ENCODE data around the gene PTPN1.

The PTPN1 gene

DNA sequence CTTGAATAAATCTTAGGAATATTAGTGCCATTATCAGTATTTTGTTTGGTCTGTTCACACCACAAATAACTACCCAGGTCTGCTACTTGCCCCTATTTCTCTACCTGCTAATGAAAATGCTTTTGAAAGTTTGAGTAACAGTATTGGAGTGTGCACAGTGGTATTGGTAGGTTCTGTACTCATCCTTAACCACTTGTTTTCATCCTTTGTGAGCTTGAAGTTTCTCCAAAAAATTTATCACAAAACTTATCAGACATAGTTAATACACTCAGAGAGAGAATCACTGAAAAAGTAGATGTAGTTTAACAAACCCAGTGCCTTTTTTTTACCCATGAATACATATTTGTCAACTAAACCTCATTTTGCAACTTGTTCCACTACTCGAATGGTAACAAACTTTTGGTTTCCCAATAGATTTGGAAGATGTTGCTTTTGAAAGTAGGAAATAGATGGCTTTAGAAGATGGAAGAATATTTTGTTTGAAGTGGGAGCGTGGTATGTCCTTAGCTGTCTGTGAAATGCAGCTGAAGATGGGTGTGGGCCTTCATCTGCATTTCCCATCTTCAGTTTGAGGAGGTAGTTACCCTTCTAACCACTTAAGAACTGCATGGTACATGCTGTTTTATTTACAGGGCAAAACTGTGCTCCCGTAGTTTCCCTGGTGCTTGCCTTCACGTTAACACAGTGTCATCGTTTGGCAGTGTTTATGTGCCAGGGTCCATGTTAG, 9.0 kb downstream of the PTPN1 start:
- DNase-seq (ENCODE audit: low spot score) (peak; percentile 19), ATAC-seq (ENCODE audit: low read depth) (no peak)
- H3K4me3 ChIP-seq (ENCODE audit: severe bottlenecking), result no peak overlapping the region
- H3K9me3 ChIP-seq (ENCODE audit: severe bottlenecking), result no peaks in the 10 kb centered on the region
- H3K27ac ChIP-seq (ENCODE audit: poor library complexity, severe bottlenecking), result peak overlapping the region; percentile 88
- H3K36me3 ChIP-seq (ENCODE audit: low read depth), result peaks cover 77% of the 10 kb centered on the region
- no peaks in the 10 kb centered on the region for H3K27me3 ChIP-seq (ENCODE audit: insufficient read depth, poor library complexity, severe bottlenecking)
- peaks cover 95% of the 10 kb centered on the region for H3K4me1 ChIP-seq (ENCODE audit: insufficient read depth, poor library complexity, severe bottlenecking)
- TF ChIP-seq, protein P1, sequence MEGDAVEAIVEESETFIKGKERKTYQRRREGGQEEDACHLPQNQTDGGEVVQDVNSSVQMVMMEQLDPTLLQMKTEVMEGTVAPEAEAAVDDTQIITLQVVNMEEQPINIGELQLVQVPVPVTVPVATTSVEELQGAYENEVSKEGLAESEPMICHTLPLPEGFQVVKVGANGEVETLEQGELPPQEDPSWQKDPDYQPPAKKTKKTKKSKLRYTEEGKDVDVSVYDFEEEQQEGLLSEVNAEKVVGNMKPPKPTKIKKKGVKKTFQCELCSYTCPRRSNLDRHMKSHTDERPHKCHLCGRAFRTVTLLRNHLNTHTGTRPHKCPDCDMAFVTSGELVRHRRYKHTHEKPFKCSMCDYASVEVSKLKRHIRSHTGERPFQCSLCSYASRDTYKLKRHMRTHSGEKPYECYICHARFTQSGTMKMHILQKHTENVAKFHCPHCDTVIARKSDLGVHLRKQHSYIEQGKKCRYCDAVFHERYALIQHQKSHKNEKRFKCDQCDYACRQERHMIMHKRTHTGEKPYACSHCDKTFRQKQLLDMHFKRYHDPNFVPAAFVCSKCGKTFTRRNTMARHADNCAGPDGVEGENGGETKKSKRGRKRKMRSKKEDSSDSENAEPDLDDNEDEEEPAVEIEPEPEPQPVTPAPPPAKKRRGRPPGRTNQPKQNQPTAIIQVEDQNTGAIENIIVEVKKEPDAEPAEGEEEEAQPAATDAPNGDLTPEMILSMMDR (IDR thresholded peaks at IDR 0.05; ENCODE audit: poor library complexity, severe bottlenecking), result no peak

DNA sequence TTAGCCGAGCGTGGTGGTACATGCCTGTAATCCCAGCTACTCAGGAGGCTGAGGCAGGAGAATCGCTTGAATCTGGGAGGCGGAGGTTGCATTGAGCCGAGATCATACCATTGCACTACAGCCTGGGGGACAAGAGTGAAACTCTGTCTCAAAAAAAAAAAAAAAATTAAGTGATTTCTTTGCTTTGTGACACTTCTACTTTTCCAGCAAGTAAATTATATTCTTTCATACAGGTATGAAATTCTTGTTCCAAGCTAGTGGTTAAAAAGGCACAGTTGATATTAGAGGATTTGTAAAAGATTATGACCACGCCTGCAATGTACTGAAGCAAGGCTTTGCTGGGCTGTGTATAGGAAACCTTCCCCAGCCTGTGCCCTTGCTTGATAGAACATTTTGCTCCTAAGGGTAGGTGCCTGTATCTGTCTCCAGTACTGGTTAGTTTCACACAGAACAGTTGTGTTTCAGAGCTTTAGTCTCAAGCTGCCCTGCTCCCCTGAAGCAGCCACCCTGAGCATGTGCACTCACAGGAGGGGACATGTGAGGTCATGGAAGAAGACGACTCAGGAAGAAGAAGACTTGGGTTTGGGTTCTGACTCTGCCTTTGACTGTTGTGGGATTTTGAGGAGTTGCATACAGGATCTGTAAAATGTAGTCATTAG, 10.2 kb downstream of the PTPN1 start:
- H3K4me3 ChIP-seq (ENCODE audit: severe bottlenecking), result no peak overlapping the region

DNA sequence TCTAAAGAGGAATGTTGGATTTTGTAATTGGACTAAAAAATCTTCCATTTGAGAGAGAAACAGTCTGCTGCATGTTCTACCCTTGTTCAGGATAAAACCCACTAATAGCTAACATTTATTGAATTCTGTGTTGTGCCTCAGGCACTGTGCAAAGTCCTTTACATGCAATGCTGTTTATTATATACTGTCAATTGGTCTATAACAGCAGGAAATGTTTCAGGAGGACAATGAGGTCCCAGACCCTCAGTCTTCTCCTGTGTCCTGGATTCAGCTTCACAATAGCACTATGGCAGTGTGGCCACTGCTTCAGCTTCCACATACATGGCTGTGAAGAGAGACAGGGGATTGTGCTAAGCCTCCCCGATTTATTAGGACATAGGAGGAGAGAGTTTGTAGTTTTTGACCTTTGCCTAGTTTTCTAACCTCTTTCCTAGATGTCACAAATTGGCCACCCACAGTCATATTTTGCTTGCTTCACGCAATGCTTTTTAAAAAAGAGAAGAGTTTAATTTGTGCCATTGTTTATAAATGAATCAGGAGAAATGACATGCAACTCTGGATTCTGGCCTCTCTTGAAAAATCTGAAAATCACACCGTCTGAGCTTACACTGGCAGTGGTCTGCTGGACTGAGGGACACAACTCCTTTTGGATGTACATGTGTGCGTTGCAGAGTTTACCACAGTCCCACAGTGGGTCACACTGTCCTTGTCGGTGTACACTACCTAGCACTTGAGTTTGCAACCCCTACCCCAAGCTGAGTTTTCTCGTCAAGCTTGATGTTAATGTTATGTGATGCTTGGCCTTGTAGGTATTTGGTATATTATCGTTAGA, 11.3 kb downstream of the PTPN1 start:
- Histone ChIP-seq H3K36me3 (ENCODE audit: low read depth) (peaks cover 74% of the 10 kb centered on the region), H3K4me1 (ENCODE audit: insufficient read depth, poor library complexity, severe bottlenecking) (peaks cover 75% of the 10 kb centered on the region), H3K27ac (ENCODE audit: poor library complexity, severe bottlenecking) (peak overlapping the region; percentile 88), H3K4me3 (ENCODE audit: severe bottlenecking) (no peak overlapping the region), H3K9me3 (ENCODE audit: severe bottlenecking) (no peaks in the 10 kb centered on the region), H3K27me3 (ENCODE audit: insufficient read depth, poor library complexity, severe bottlenecking) (no peaks in the 10 kb centered on the region)
- TF ChIP-seq, protein P1 (IDR thresholded peaks at IDR 0.05; ENCODE audit: poor library complexity, severe bottlenecking), result no peak
- ATAC-seq (ENCODE audit: low read depth) (peak; percentile 5; the same call in 1 of the 3 replicates), DNase-seq (ENCODE audit: low spot score) (peak; percentile 41)

More for the DNA sequence above, 10.2 kb downstream of the PTPN1 start:
- H3K4me1 ChIP-seq (ENCODE audit: insufficient read depth, poor library complexity, severe bottlenecking), result peaks cover 86% of the 10 kb centered on the region
- H3K36me3 ChIP-seq (ENCODE audit: low read depth), result peaks cover 73% of the 10 kb centered on the region
- TF ChIP-seq, protein P1 (IDR thresholded peaks at IDR 0.05; ENCODE audit: poor library complexity, severe bottlenecking), result no peak
- ATAC-seq (ENCODE audit: low read depth) (no peak), DNase-seq (ENCODE audit: low spot score) (peak; percentile 44)
- H3K27ac ChIP-seq (ENCODE audit: poor library complexity, severe bottlenecking), result peak overlapping the region; percentile 88
- no peaks in the 10 kb centered on the region for H3K9me3 ChIP-seq (ENCODE audit: severe bottlenecking)
- no peaks in the 10 kb centered on the region for H3K27me3 ChIP-seq (ENCODE audit: insufficient read depth, poor library complexity, severe bottlenecking)

DNA sequence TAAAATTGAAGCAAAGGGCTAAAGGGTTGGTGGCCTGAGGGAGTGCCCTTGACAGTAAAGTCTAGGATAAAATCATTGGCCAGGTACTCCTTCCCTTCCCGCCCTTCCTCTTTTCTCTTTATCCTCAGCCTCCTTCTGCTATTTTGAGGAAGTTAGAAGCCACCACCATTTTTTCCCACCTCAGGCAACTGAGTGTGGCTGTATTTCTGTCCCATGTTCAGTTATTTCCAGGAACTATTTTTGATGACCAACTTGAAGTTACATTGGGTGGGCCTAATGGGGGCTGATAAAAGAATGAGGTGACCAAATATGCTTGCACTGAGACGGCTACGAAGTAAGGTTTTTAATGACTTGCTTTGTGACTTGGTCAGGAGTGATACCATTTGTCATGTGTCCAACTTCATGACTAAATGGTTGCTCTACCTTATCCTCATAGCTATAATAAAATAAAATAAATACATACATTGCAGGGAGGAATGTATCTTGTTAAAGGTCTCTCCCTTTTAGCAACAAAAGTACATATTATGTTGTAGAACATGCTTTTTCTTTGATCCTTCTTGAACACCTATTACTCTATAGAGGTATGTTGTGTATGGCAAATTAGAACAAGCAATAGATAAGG, 12.0 kb downstream of the PTPN1 start:
- Histone ChIP-seq H3K27me3 (ENCODE audit: insufficient read depth, poor library complexity, severe bottlenecking) (no peaks in the 10 kb centered on the region), H3K4me3 (ENCODE audit: severe bottlenecking) (no peak overlapping the region), H3K27ac (ENCODE audit: poor library complexity, severe bottlenecking) (peak overlapping the region; percentile 88), H3K36me3 (ENCODE audit: low read depth) (peaks cover 81% of the 10 kb centered on the region), H3K9me3 (ENCODE audit: severe bottlenecking) (no peaks in the 10 kb centered on the region), H3K4me1 (ENCODE audit: insufficient read depth, poor library complexity, severe bottlenecking) (peaks cover 68% of the 10 kb centered on the region)
- DNase-seq (ENCODE audit: low spot score), result no peak
- ATAC-seq (ENCODE audit: low read depth), result no peak
- TF ChIP-seq, protein P1 (IDR thresholded peaks at IDR 0.05; ENCODE audit: poor library complexity, severe bottlenecking), result no peak

All from RWPE2 (cell line).